GM12875 (cell line): Measurements from ENCODE around the gene MOB3C.

ENCODE experiments used
- H3K4me3 ChIP-seq: one replicate; pipeline ENCODE4 v1.5.1; 2011; ENCODE audit warnings: low read depth, low read length, control low read depth
- TF ChIP-seq, protein P1 (sequence below): IDR thresholded peaks from 2 replicates; pipeline ENCODE4 v1.5.1; 2011; ENCODE audit warnings: low read depth, mild to moderate bottlenecking, control low read depth, inconsistent platforms, low read length, moderate library complexity, borderline replicate concordance; ENCODE audit not compliant: insufficient read depth

The MOB3C gene

DNA sequence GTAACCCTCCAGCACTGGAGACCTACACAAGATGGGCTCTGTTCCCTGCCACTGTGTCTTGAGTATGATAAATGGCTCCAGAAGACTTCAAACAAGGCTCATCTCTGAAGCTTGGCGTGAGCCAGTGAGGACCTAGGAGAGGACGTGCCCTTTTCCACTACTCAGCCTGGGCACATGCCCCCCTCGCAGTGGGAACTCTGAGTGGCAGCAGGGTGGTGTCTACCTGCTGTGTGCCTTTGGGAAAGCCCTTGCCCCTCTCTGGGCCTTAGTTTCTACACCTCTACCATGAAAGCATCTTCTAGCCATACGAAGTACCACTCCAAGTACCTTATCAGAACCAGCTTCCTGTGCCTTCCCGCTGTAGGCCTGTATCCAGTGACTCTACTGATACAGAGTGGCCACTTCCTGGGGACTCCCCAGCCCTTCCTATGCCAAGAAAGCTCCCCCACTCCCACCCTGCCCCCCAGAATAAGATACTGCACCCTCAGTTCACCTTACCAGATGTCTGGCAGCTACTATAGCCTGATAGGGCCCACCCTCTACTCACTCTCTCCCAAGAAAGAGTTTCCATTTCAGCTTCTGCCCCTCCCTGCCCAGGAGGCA, 3.1 kb upstream of the MOB3C start:
- TF ChIP-seq, protein P1, sequence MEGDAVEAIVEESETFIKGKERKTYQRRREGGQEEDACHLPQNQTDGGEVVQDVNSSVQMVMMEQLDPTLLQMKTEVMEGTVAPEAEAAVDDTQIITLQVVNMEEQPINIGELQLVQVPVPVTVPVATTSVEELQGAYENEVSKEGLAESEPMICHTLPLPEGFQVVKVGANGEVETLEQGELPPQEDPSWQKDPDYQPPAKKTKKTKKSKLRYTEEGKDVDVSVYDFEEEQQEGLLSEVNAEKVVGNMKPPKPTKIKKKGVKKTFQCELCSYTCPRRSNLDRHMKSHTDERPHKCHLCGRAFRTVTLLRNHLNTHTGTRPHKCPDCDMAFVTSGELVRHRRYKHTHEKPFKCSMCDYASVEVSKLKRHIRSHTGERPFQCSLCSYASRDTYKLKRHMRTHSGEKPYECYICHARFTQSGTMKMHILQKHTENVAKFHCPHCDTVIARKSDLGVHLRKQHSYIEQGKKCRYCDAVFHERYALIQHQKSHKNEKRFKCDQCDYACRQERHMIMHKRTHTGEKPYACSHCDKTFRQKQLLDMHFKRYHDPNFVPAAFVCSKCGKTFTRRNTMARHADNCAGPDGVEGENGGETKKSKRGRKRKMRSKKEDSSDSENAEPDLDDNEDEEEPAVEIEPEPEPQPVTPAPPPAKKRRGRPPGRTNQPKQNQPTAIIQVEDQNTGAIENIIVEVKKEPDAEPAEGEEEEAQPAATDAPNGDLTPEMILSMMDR: no peak
- no peak overlapping the region for H3K4me3 ChIP-seq

DNA sequence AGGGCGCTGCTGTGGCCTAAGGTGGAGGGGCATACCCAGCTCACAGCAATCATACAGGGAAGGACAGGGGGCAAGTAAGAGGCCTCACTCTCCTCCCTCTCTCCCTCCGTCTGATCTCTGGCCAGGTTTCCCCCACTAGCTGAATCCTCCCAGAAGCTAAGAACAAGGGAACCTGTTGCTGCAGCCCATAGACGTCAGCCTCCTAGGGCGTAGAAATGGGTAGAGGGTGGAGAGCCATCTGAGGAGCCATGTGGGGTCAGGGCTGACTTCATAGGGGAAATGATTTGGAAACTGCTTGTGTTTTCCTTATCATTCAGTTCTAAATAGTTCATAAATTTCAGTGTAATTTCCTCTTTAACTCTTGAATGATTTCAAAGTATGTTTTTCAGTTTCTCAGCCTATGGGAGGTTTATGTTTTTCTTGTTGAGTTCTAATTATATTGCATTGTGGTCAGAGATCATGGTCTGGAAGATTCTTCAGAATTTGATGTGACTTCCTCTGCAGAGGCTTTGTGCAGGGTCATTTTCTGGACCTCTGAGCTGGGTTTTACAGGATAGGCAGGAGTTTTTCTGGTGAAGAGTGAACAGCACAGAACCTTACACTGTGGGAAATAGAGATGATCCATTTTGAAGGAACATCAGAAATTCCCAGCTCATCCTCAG, 2.3 kb upstream of the MOB3C start:
- TF ChIP-seq, protein P1: no peak
- no peak overlapping the region for H3K4me3 ChIP-seq

DNA sequence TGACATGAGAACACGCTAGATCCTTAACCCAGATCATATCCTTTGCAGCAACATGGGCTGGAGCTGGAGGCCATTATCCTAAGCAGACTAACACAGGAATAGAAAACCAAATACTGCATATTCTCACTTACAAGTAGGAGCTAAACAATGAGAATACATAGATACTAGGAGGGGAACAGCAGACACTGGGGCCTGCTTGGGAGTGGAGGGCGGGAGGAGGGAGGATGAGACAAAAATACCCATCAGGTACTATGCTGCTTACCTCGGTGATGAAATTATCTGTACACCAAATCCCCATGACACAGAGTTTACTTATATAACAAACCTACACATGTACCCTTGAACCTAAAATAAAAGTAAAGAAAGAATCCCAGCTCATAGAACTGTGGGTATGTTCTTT, 1.2 kb upstream of the MOB3C start:
- TF ChIP-seq, protein P1: no peak
- H3K4me3 ChIP-seq: no peak overlapping the region

DNA sequence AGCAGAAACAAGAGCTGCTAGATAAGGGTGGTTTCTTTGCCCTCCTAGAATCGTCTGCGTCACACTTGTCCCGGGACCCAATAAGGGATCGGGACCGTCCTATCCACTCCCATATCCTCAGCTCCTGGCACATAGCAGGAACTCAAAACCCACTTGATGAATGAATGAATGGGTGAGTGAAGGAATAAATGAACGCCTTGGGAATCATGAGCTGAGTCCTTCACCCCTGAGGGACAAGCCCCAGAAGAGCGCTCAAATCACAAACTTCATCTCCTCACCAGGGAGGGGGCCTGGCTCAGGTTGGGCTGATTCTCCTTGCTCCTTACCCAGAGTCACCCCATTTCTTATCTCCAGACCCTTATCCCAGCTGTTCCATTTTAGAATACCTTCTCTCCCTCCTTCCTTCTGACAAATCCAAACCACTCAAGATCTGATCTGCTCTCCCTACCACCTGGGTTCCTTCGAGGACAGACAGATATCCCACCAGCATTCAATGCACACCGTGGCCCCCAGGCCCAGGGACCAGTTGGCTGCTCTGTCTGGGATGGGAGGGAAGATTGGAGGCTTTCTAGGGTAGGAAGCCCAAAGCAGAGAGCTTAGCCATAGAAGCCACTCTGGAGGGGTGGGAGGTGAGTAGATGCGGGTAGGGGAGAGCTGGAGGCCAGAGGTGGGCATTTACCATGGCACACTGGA, 643 bp upstream of the MOB3C start:
- H3K4me3 ChIP-seq: peak overlapping the region; percentile 81

DNA sequence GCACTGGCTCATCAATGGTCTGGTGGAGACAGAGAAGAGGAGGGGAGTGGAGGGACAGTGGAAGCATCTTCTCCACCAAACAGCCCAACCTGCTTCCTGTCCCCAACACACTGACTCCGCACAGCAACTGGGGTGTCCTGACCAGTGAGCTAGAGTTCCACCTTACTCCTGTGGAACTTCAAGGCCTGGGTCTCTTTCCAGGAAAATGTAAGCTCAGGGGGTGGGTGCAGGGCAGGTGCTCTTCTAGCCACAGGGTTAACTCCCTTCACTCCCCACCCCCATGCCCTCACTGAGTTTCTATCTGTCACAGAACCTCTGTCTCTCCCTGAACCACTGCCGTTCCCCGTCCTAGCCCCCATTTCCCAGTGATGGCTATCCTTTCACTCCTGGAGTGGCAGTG, 876 bp downstream of the MOB3C start:
- TF ChIP-seq, protein P1: no peak
- H3K4me3 ChIP-seq: peak overlapping the region; percentile 81

More for the DNA sequence above, 643 bp upstream of the MOB3C start:
- TF ChIP-seq, protein P1: no peak

DNA sequence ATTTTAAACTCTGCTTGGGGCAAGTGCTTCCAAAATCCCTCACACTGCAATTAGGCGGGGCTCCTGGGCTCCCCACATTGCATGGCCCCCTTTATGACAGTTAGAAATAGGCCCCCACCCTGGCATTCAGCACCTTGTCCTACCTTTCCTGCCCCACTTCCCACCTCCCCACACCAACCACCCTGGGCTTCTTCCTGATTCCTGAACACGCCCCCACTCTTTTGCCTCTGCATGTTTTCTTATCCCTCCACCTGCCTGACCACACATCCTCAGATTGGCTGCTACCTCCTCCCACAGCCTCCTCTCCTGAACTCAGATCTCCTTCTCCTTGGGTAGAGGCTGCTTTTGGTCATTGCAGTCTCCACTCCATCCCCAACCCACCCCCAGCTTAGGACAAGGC, 1.5 kb downstream of the MOB3C start:
- peak overlapping the region; percentile 81 for H3K4me3 ChIP-seq
- TF ChIP-seq, protein P1: no peak
